Stomach smooth muscle (tissue), 2 donors: ENCODE measurements around the gene ECD.

ENCODE experiments used
- H3K27ac ChIP-seq: one replicate; pipeline ENCODE4 v1.7.0; 2013; ENCODE audit warnings: mild to moderate bottlenecking, low read length, inconsistent platforms
- H3K27me3 ChIP-seq, 2 donors: one replicate each; pipeline ENCODE4 v1.7.0; 2013; ENCODE audit warnings: low read length in 2 of 2; ENCODE audit not compliant: insufficient read depth in 2 of 2, control insufficient read depth in 1 of 2
- H3K36me3 ChIP-seq, 2 donors: one replicate each; pipeline ENCODE4 v1.7.0; 2013; ENCODE audit warnings: low read length in 2 of 2; ENCODE audit not compliant: control insufficient read depth in 2 of 2, insufficient read depth in 2 of 2
- H3K4me1 ChIP-seq: one replicate; pipeline ENCODE4 v1.7.0; 2013; ENCODE audit warnings: low read length; ENCODE audit not compliant: control insufficient read depth, insufficient read depth
- H3K4me3 ChIP-seq, 2 donors: one replicate each; pipeline ENCODE4 v1.7.0; 2013; ENCODE audit warnings: low read length in 2 of 2
- H3K9ac ChIP-seq, 2 donors: one replicate each; pipeline ENCODE4 v1.7.0; 2013; ENCODE audit warnings: low read length in 2 of 2, mild to moderate bottlenecking in 1 of 2
- H3K9me3 ChIP-seq, 2 donors: one replicate each; pipeline ENCODE4 v1.7.0; 2013; ENCODE audit warnings: low read length in 2 of 2; ENCODE audit not compliant: control insufficient read depth in 2 of 2
- donor health status: healthy.
- donor health status: Pancreatic carcinoma.

ECD gene

DNA sequence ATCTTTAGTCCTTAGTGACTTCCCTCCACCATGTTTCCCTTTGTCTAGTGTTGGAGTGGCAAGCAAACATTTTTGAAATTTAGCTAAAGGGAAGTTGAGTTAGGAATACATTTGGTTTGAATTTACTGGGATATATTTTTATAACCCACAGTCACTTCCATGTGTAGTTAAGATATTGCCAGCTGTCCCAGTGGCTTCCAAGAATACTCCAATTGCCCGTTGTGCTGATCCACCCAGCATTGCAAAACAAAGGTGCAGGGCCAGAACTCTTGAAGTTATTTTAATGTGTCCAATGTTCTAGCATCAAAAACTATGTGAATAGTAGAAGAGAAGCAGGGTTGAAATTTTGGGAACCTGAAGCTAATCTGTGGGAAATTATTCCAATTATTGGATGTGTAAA lies 68.7 kb downstream of the ECD start:
- H3K27me3 ChIP-seq: no peaks in the 10 kb centered on the region
- H3K36me3 ChIP-seq: peaks cover 3% of the 10 kb centered on the region in 2 donors
- H3K27ac ChIP-seq: no peak overlapping the region
- no peaks in the 10 kb centered on the region for H3K9me3 ChIP-seq
- no peak overlapping the region for H3K9ac ChIP-seq
- no peak overlapping the region for H3K4me3 ChIP-seq
- peaks cover 15% of the 10 kb centered on the region for H3K4me1 ChIP-seq

GRCh38 chr10:73097305-73097670 lies 70.5 kb downstream of the ECD start:
- Histone ChIP-seq H3K27ac (peak overlapping the region; percentile 91), H3K27me3 (no peaks in the 10 kb centered on the region), H3K36me3 (peaks cover 0 to 3% of the 10 kb centered on the region in 2 donors), H3K9ac (peak overlapping the region; percentile 80 to 88), H3K9me3 (no peaks in the 10 kb centered on the region), H3K4me1 (peaks cover 17% of the 10 kb centered on the region), H3K4me3 (peak overlapping the region; percentile 64 to 92)

DNA sequence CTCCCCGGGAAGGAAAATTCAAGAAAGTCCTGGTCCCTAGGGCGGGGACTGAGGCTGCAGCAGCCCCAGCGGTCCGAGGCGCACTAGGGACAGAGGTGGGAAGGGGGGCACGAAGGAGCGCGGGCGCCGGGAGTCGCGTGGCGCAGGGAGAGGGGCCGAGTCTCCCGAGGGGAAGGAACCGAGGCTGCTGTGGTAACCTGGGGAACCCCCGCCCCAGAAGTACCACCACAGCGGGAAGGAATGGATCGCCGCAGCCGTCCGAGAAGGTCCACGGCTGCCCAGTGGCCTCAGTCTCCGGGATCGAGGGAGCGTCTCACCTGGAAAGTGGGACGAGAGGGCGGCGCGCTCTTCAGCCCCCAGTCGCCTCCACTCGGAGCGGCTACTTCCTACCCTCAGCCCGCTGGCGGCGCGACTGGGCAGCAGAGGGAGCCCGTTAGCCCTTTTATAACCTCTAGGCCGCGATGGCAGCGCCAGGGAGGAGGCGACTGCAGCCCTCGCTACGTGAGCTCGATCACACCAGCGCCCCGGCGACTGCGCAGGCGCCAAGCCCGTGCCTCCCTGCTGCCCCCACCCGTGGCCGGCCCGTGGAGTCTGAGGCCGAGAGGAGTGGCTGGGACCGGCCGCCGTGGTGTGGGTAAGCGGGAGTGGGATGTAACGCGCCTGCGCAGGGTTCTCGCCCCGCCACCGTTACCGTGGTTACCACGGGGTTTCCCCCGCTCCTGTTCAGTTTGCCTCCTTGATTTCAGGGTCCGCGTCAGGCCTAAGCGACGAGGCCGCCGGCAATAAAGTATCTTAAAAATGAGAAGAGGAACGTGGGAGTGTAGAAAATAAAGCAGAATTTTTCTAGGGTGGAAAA lies 71.1 kb downstream of the ECD start, which contains the start of gene P4HA1:
Gene P4HA1, minus strand, starts transcription at position 418 of the 856 bp plus-strand sequence. CDS start 21,983 bp downstream, outside the sequence.
- peaks cover 0 to 3% of the 10 kb centered on the region in 2 donors for H3K36me3 ChIP-seq
- no peaks in the 10 kb centered on the region for H3K27me3 ChIP-seq
- peak within 1 kb of the TSS; percentile 92 to 97 for H3K4me3 ChIP-seq
- H3K9ac ChIP-seq: peak within 1 kb of the TSS; percentile 80 to 88
- peaks cover 17% of the 10 kb centered on the region for H3K4me1 ChIP-seq
- peak within 1 kb of the TSS; percentile 91 for H3K27ac ChIP-seq
- H3K9me3 ChIP-seq: no peaks in the 10 kb centered on the region

GRCh38 chr10:73096041-73096448 lies 71.8 kb downstream of the ECD start:
- no peaks in the 10 kb centered on the region for H3K27me3 ChIP-seq
- peak overlapping the region; percentile 80 to 81 for H3K9ac ChIP-seq
- no peaks in the 10 kb centered on the region for H3K9me3 ChIP-seq
- peak overlapping the region; percentile 92 to 97 for H3K4me3 ChIP-seq
- peaks cover 17% of the 10 kb centered on the region for H3K4me1 ChIP-seq
- peak overlapping the region; percentile 91 for H3K27ac ChIP-seq
- peaks cover 0 to 3% of the 10 kb centered on the region in 2 donors for H3K36me3 ChIP-seq

GRCh38 chr10:73095481-73096021 lies 72.3 kb downstream of the ECD start:
- H3K4me1 ChIP-seq: peaks cover 17% of the 10 kb centered on the region
- peaks cover 0 to 3% of the 10 kb centered on the region in 2 donors for H3K36me3 ChIP-seq
- no peaks in the 10 kb centered on the region for H3K27me3 ChIP-seq
- peak overlapping the region; percentile 91 for H3K27ac ChIP-seq
- peak overlapping the region; percentile 80 to 81 for H3K9ac ChIP-seq
- H3K9me3 ChIP-seq: no peaks in the 10 kb centered on the region
- peak overlapping the region; percentile 92 to 97 for H3K4me3 ChIP-seq

GRCh38 chr10:73094986-73095480 lies 72.8 kb downstream of the ECD start:
- H3K4me1 ChIP-seq: peaks cover 17% of the 10 kb centered on the region
- peak overlapping the region; percentile 80 to 81 for H3K9ac ChIP-seq

DNA sequence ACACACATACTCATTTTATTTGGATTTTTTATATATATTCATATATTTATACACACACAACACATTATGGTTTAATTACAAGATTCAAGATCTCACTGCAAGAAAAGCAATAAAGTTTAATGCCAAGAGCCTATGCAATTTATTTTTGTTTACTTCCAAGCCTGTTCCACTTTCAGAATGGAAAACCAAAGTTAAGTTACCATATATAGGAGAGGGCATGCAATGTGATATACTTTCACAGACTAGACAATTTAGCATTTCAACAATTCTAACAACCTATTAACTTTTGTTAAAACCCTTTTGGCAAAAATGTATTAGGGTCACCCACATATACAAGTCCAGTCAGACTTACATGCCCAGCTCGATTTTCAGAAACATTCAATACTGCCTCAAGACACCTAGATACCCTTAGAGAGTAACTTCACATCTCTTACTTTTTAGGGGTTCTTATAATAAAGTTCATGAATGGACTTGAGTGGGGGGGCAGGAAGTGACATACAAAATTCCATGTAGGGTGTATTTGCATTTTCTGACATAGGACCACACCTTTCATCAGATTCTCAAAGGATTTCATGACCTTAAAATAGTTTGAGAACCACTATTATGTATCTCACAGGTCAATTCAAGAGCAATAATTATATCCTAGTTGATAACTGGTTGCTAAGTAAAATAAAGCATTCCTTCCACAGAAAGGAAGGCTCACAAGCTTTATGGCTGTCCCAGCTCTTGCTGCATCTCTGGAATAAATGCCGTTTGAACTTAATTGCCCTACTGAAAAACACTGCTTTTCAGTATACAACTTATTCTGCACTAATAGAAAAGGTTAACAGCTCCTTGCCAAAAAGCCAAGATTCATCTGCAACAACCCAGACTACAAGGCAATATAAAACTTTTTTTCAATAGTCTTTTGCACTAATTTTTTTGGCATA lies 73.6 kb downstream of the ECD start:
- no peaks in the 10 kb centered on the region for H3K9me3 ChIP-seq
- H3K4me1 ChIP-seq: peaks cover 17% of the 10 kb centered on the region
- H3K4me3 ChIP-seq: peak overlapping the region; percentile 92 to 97
- H3K27ac ChIP-seq: no peak overlapping the region
- H3K27me3 ChIP-seq: no peaks in the 10 kb centered on the region
- H3K36me3 ChIP-seq: peaks cover 0 to under 1% of the 10 kb centered on the region in 2 donors
- H3K9ac ChIP-seq: peak overlapping the region in 1 of 2 donors; percentile 80

More at GRCh38 chr10:73094986-73095480, 72.8 kb downstream of the ECD start:
- H3K36me3 ChIP-seq: peaks cover 0 to 3% of the 10 kb centered on the region in 2 donors
- H3K4me3 ChIP-seq: peak overlapping the region; percentile 92 to 97
- H3K27ac ChIP-seq: no peak overlapping the region
- no peaks in the 10 kb centered on the region for H3K9me3 ChIP-seq
- no peaks in the 10 kb centered on the region for H3K27me3 ChIP-seq

GRCh38 chr10:73092830-73093229 lies 75.0 kb downstream of the ECD start:
- Histone ChIP-seq H3K36me3 (no peaks in the 10 kb centered on the region), H3K4me3 (no peak overlapping the region), H3K4me1 (peaks cover 17% of the 10 kb centered on the region), H3K27me3 (no peaks in the 10 kb centered on the region), H3K9me3 (no peaks in the 10 kb centered on the region), H3K27ac (no peak overlapping the region), H3K9ac (no peak overlapping the region)

- Histone ChIP-seq H3K36me3 (no peaks in the 10 kb centered on the region), H3K27me3 (no peaks in the 10 kb centered on the region), H3K27ac (no peak overlapping the region), H3K9me3 (no peaks in the 10 kb centered on the region), H3K4me1 (no peaks in the 10 kb centered on the region), H3K9ac (no peak overlapping the region), H3K4me3 (no peak overlapping the region)
Observed at GRCh38 chr10:73088304-73088703, 79.5 kb downstream of the ECD start.

GRCh38 chr10:73086816-73087215 lies 81.0 kb downstream of the ECD start:
- H3K4me1 ChIP-seq: no peaks in the 10 kb centered on the region
- H3K36me3 ChIP-seq: no peaks in the 10 kb centered on the region
- H3K27ac ChIP-seq: no peak overlapping the region
- no peak overlapping the region for H3K4me3 ChIP-seq
- H3K27me3 ChIP-seq: no peaks in the 10 kb centered on the region
- H3K9ac ChIP-seq: no peak overlapping the region
- no peaks in the 10 kb centered on the region for H3K9me3 ChIP-seq
